H1 (cell line): ENCODE data around the gene ARHGEF12. TPM values are rescaled to one million over a fixed set of nuclear protein-coding genes. Genes with fewer than 3 reads are reported as not detected.

ENCODE experiments used
- CTCF ChIA-PET: fragments of 300-600 bp; sonication (Branson Sonifier 250); formaldehyde crosslinking; loops from one replicate; lab custom pipeline; 2021; ENCODE audit not compliant: partially characterized antibody; lab: Charles Lee
- POLR2A ChIA-PET: fragments of 300-600 bp; sonication (Branson Sonifier 250); formaldehyde crosslinking; loops from one replicate; lab custom pipeline; 2021; ENCODE audit warnings: inconsistent platforms; ENCODE audit not compliant: partially characterized antibody; lab: Charles Lee
- DNase-seq, 2 experiments: peaks; one replicate each; pipeline versions ENCODE4 v3.0.0 to v3.0.0-alpha.2; 2010 to 2022; ENCODE audit warnings: low spot score in 2 of 2, low read depth in 1 of 2, mixed read lengths in 1 of 2
- FAIRE-seq: peaks from 2 replicates; lab custom pipeline; 2011; peaks lifted over from hg19 to GRCh38; lab: Jason Lieb, UNC
- H2AFZ ChIP-seq: 2 replicates; pipeline ENCODE4 v1.8.1; 2012; ENCODE audit warnings: low read length, inconsistent platforms
- H2AK5ac ChIP-seq: 2 replicates; pipeline ENCODE4 v1.6.1; 2013; ENCODE audit warnings: low read depth, low read length
- H2BK120ac ChIP-seq: replicated peaks from 2 replicates; pipeline ENCODE3; 2013; ENCODE audit warnings: low read depth, low read length, inconsistent platforms
- H2BK12ac ChIP-seq: 2 replicates; pipeline ENCODE4 v1.6.1; 2013; ENCODE audit warnings: low read depth, low read length
- H2BK15ac ChIP-seq: 2 replicates; pipeline ENCODE4 v1.6.1; 2013; ENCODE audit warnings: low read length
- H2BK20ac ChIP-seq: 2 replicates; pipeline ENCODE4 v1.6.1; 2013; ENCODE audit warnings: low read length
- H2BK5ac ChIP-seq: 2 replicates; pipeline ENCODE4 v1.6.1; 2013; ENCODE audit warnings: low read depth, low read length
- H3K14ac ChIP-seq: 2 replicates; pipeline ENCODE4 v1.6.1; 2013; ENCODE audit warnings: inconsistent platforms; ENCODE audit not compliant: insufficient read length
- H3K18ac ChIP-seq: 2 replicates; pipeline ENCODE4 v1.6.1; 2013; ENCODE audit warnings: low read length; ENCODE audit errors: extremely low read depth
- H3K23ac ChIP-seq: 2 replicates; pipeline ENCODE4 v1.6.1; 2013; ENCODE audit warnings: inconsistent platforms; ENCODE audit not compliant: insufficient read length
- H3K23me2 ChIP-seq: 2 replicates; pipeline ENCODE4 v1.6.1; 2013; ENCODE audit warnings: low read depth, low read length
- H3K27ac ChIP-seq: 2 replicates; pipeline ENCODE4 v1.6.1; 2011; ENCODE audit warnings: low read depth, low read length, inconsistent platforms
- H3K27me3 ChIP-seq, 4 experiments: replicated peaks in 1 of 4; 1 replicate in 1 of 4; 2 replicates in 3 of 4; pipeline versions ENCODE4 v1.6.1 to v1.8.1; 2011 to 2013; ENCODE audit warnings: low read length in 3 of 4, mild to moderate bottlenecking in 3 of 4, inconsistent platforms in 2 of 4, mixed read lengths in 2 of 4, moderate library complexity in 1 of 4; ENCODE audit not compliant: control insufficient read depth in 3 of 4, insufficient read depth in 3 of 4; ENCODE audit errors: extremely low read depth in 1 of 4
- H3K36me3 ChIP-seq, 4 experiments: 2 replicates each; pipeline versions ENCODE4 v1.6.1 to v1.8.1; 2011 to 2013; ENCODE audit warnings: mild to moderate bottlenecking in 4 of 4, low read length in 3 of 4, moderate library complexity in 2 of 4, control low read depth in 1 of 4, inconsistent platforms in 1 of 4; ENCODE audit not compliant: insufficient read depth in 4 of 4, control insufficient read depth in 2 of 4
- H3K4ac ChIP-seq: replicated peaks from 2 replicates; pipeline ENCODE3; 2013; ENCODE audit warnings: low read length, low read depth, mixed read lengths, inconsistent platforms; ENCODE audit not compliant: insufficient read length
- H3K4me1 ChIP-seq, 4 experiments: replicated peaks in 1 of 4; 1 replicate in 1 of 4; 2 replicates in 3 of 4; pipeline versions ENCODE4 v1.6.1 to v1.8.1; 2011 to 2013; ENCODE audit warnings: low read length in 3 of 4, inconsistent platforms in 2 of 4, mixed read lengths in 1 of 4; ENCODE audit not compliant: insufficient read depth in 4 of 4, control insufficient read depth in 3 of 4
- H3K4me2 ChIP-seq, 2 experiments: 2 replicates each; pipeline versions ENCODE4 v1.6.1 to v1.8.1; 2011 to 2013; ENCODE audit warnings: low read depth in 2 of 2, low read length in 2 of 2, control low read depth in 1 of 2, inconsistent platforms in 1 of 2, mild to moderate bottlenecking in 1 of 2; ENCODE audit not compliant: insufficient read depth in 1 of 2
- H3K4me3 ChIP-seq, 4 experiments: fragments of 200-600, 300-600 bp in 1 of 4; sonication (generic), shearing (Covaris generic), sonication (Bioruptor Twin) in 1 of 4; 2 replicates each; pipeline versions ENCODE4 v1.5.1 to v1.8.1; 2011 to 2016; ENCODE audit warnings: low read length in 4 of 4, low read depth in 3 of 4, control low read depth in 2 of 4, inconsistent platforms in 2 of 4, mild to moderate bottlenecking in 2 of 4, mixed read lengths in 1 of 4, moderate library complexity in 1 of 4; ENCODE audit not compliant: insufficient read depth in 2 of 4; ENCODE audit errors: extremely low read depth in 1 of 4
- H3K56ac ChIP-seq: replicated peaks from 2 replicates; pipeline ENCODE3; 2013; ENCODE audit warnings: low read depth, mild to moderate bottlenecking, mixed read lengths, low read length, inconsistent platforms; ENCODE audit not compliant: insufficient read length
- H3K79me1 ChIP-seq: 2 replicates; pipeline ENCODE4 v1.6.1; 2013; ENCODE audit warnings: low read depth, low read length, control low read depth
- H3K79me2 ChIP-seq, 2 experiments: 2 replicates each; pipeline versions ENCODE4 v1.6.1 to v1.8.1; 2012 to 2013; ENCODE audit warnings: low read length in 2 of 2, mild to moderate bottlenecking in 2 of 2, inconsistent platforms in 1 of 2; ENCODE audit not compliant: insufficient read depth in 2 of 2, control insufficient read depth in 1 of 2
- H3K9ac ChIP-seq, 4 experiments: replicated peaks in 1 of 4; 1 replicate in 1 of 4; 2 replicates in 3 of 4; pipeline versions ENCODE4 v1.6.1 to v1.8.1; 2011 to 2013; ENCODE audit warnings: low read depth in 3 of 4, low read length in 3 of 4, control low read depth in 2 of 4, mild to moderate bottlenecking in 2 of 4, moderate library complexity in 2 of 4, inconsistent platforms in 1 of 4; ENCODE audit errors: extremely low read depth in 1 of 4
- H3K9me3 ChIP-seq, 2 experiments: 2 replicates each; pipeline versions ENCODE4 v1.6.1 to v1.8.1; 2012 to 2013; ENCODE audit warnings: mild to moderate bottlenecking in 2 of 2, moderate library complexity in 2 of 2, control low read depth in 1 of 2, inconsistent platforms in 1 of 2, low read depth in 1 of 2, low read length in 1 of 2, mixed read lengths in 1 of 2; ENCODE audit not compliant: insufficient read depth in 2 of 2
- H4K20me1 ChIP-seq, 2 experiments: replicated peaks in 1 of 2; 2 replicates each; pipeline versions ENCODE3 to v1.8.1; 2011 to 2013; ENCODE audit warnings: inconsistent platforms in 2 of 2, low read length in 2 of 2, mild to moderate bottlenecking in 1 of 2; ENCODE audit not compliant: insufficient read depth in 2 of 2, control insufficient read depth in 1 of 2
- H4K5ac ChIP-seq: 2 replicates; pipeline ENCODE4 v1.6.1; 2013; ENCODE audit warnings: low read length, low read depth, mixed read lengths, inconsistent platforms; ENCODE audit not compliant: insufficient read length
- H4K8ac ChIP-seq: 2 replicates; pipeline ENCODE4 v1.8.0; 2013; ENCODE audit warnings: mild to moderate bottlenecking, moderate library complexity, low read length, inconsistent platforms; ENCODE audit not compliant: insufficient read depth; ENCODE audit errors: extremely low read depth
- H4K91ac ChIP-seq: replicated peaks from 2 replicates; pipeline ENCODE3; 2013; ENCODE audit warnings: low read length, mixed read lengths, inconsistent platforms; ENCODE audit not compliant: insufficient read length
- BACH1 ChIP-seq: IDR thresholded peaks from 2 replicates; pipeline ENCODE4 v1.6.1; 2012; ENCODE audit warnings: low read length, improper control_type of control experiment
- CEBPB ChIP-seq: IDR thresholded peaks from 2 replicates; pipeline ENCODE4 v1.6.1; 2012; ENCODE audit warnings: low read depth, low read length
- CHD1 ChIP-seq: IDR thresholded peaks from 2 replicates; pipeline ENCODE4 v1.6.1; 2012; ENCODE audit warnings: low read depth, low read length, improper control_type of control experiment
- CHD2 ChIP-seq: IDR thresholded peaks from 2 replicates; pipeline ENCODE4 v1.6.1; 2012; ENCODE audit warnings: low read length, improper control_type of control experiment
- CREB1 ChIP-seq: IDR thresholded peaks from 2 replicates; pipeline ENCODE4 v1.6.1; 2012; ENCODE audit warnings: inconsistent platforms
- CTBP2 ChIP-seq: IDR thresholded peaks from 2 replicates; pipeline ENCODE4 v1.7.0; 2011; ENCODE audit warnings: borderline replicate concordance, mild to moderate bottlenecking, moderate library complexity, mixed read lengths, low read length; ENCODE audit not compliant: insufficient read depth, insufficient read length
- EGR1 ChIP-seq: IDR thresholded peaks from 2 replicates; pipeline ENCODE4 v1.6.1; 2011; ENCODE audit warnings: low read depth, low read length, borderline replicate concordance
- GABPA ChIP-seq: IDR thresholded peaks from 2 replicates; pipeline ENCODE4 v1.6.1; 2011; ENCODE audit warnings: mild to moderate bottlenecking, low read length, moderate library complexity, borderline replicate concordance; ENCODE audit not compliant: insufficient read depth
- KDM1A ChIP-seq: fragments of 200-600, 300-600 bp; sonication (generic); IDR thresholded peaks from 2 replicates; pipeline ENCODE4 v1.7.1; 2016; ENCODE audit warnings: mild to moderate bottlenecking, low read length, borderline replicate concordance
- KDM4A ChIP-seq: IDR thresholded peaks from one replicate; pipeline ENCODE4 v1.7.1; 2012; ENCODE audit warnings: low read depth, mild to moderate bottlenecking, moderate library complexity, low read length, inconsistent platforms; ENCODE audit not compliant: severe bottlenecking
- NRF1 ChIP-seq: IDR thresholded peaks from 2 replicates; pipeline ENCODE4 v1.6.1; 2011; ENCODE audit warnings: mild to moderate bottlenecking, low read depth, low read length, improper control_type of control experiment
- POLR2A ChIP-seq, 2 experiments: IDR thresholded peaks; 1 replicate in 1 of 2; 2 replicates in 1 of 2; pipeline ENCODE4 v1.6.1; 2011; ENCODE audit warnings: low read depth in 2 of 2, low read length in 2 of 2, mild to moderate bottlenecking in 2 of 2; ENCODE audit errors: control extremely low read depth in 1 of 2
- POU5F1 ChIP-seq: IDR thresholded peaks from 2 replicates; pipeline ENCODE4 v1.6.1; 2011; ENCODE audit warnings: low read depth, mild to moderate bottlenecking, low read length, moderate library complexity
- SIX5 ChIP-seq: IDR thresholded peaks from 2 replicates; pipeline ENCODE4 v1.6.1; 2011; ENCODE audit warnings: mild to moderate bottlenecking, low read depth, low read length
- SP1 ChIP-seq: IDR thresholded peaks from 2 replicates; pipeline ENCODE4 v1.6.1; 2011; ENCODE audit warnings: low read depth, low read length
- SRF ChIP-seq: IDR thresholded peaks from 2 replicates; pipeline ENCODE4 v1.6.1; 2011; ENCODE audit warnings: mild to moderate bottlenecking, low read depth, low read length, moderate library complexity
- TCF12 ChIP-seq: IDR thresholded peaks from 2 replicates; pipeline ENCODE4 v1.6.1; 2011; ENCODE audit warnings: low read depth, mild to moderate bottlenecking, low read length
- WGBS, 2 experiments: shearing (Covaris generic) in 1 of 2; methylation state at CpG; one replicate each; pipeline versions ENCODE4 v1.1.6 to v1.1.7; 2013 to 2015; ENCODE audit warnings: low lambda C conversion rate in 2 of 2, mixed read lengths in 2 of 2, inconsistent platforms in 1 of 2, low coverage in 1 of 2, missing lambda C conversion rate in 1 of 2; ENCODE audit not compliant: insufficient replicate concordance in 2 of 2, insufficient coverage in 1 of 2, insufficient read length in 1 of 2; ENCODE audit errors: extremely low coverage in 1 of 2, missing lambda C conversion rate in 1 of 2; 5-methylcytosine and 5-hydroxymethylcytosine counted together
- polyA plus RNA-seq, 7 experiments: library from polyadenylated mRNA; depleted of rRNA in 3 of 7; stranded (reverse) in 5 of 7; unstranded in 2 of 7; fragments of >200 nt in 5 of 7; fragments of 200-250 nt in 2 of 7; gene quantifications; 1 replicate in 5 of 7; 2 replicates in 1 of 7; 4 replicates in 1 of 7; pipeline versions ENCODE4 v1.2.1 to v1.2.3, GENCODE V29; 2011 to 2013; ENCODE audit warnings: missing spikeins in 2 of 7, mixed read lengths in 2 of 7
- total RNA-seq: library from RNA; stranded (reverse); fragmentation: NEBNext Ultra II Directional; extraction: Animal tissue kit (Norgen Biotek cat#: 25700); gene quantifications from 2 replicates; pipeline ENCODE4 v1.2.1, GENCODE V29; 2021

The ARHGEF12 gene
- total and polyA plus RNA-seq, 2 of the 8 experiments (the other 6 are each of a cell fraction or from before 2014, with no cell fraction given): 5.1 to 33.7 TPM

DNA sequence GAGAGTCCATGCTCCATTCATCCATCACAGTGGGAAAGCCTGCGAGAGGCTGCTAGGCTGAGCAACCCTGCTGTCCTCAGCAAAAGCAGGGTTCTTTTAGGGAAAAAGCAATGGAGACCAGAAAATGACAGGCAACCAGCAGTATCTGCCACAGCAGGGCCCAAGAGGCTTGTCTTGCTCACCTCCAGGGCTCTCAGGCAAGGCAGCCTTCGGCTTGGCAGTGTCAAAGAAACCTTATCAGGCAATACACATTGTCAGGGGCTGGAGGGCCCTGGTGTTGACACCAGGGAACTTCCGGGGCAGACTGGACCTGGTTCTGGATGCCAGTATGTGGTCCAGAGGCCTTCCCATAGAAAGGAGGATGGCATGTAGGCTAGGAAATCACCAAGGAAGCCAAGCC lies 21.4 kb upstream of the ARHGEF12 start:
- ChIA-PET POLR2A (interaction anchor here (0.7 to 0.8 kb wide), 2 partner anchors 10 to 78 kb away, joined by 3 to 4 read pairs; partner anchors contain the start of gene TLCD5), CTCF (interaction anchor here (1.2 to 31.5 kb wide), 4 partner anchors 14 to 199 kb away, joined by 3 to 1412 read pairs (median 46); partner anchors contain the start of gene POU2F3)
- Histone ChIP-seq H3K27ac (no peak overlapping the region), H2AK5ac (no peak overlapping the region), H4K91ac (no peak overlapping the region), H2BK5ac (no peak overlapping the region), H3K4ac (no peak overlapping the region), H4K8ac (no peak overlapping the region; the same call in 1 of the 2 replicates), H3K9ac (no peak overlapping the region), H3K36me3 (no peaks in the 10 kb centered on the region), H3K4me1 (peaks cover 0 to 7% (median 6%) of the 10 kb centered on the region in 4 experiments), H4K20me1 (no peaks in the 10 kb centered on the region), H3K9me3 (no peaks in the 10 kb centered on the region), H2BK20ac (no peak overlapping the region), H2BK12ac (no peak overlapping the region), H2BK15ac (no peak overlapping the region), H3K79me1 (no peaks in the 10 kb centered on the region), H3K27me3 (no peaks in the 10 kb centered on the region; a peak in 1 of 7 replicates), H3K23me2 (no peaks in the 10 kb centered on the region), H3K56ac (no peak overlapping the region), H3K23ac (no peak overlapping the region), H3K14ac (no peak overlapping the region), H3K4me3 (no peak overlapping the region), H2AFZ (no peak overlapping the region), H2BK120ac (no peak overlapping the region), H3K79me2 (no peaks in the 10 kb centered on the region), H4K5ac (no peak overlapping the region), H3K4me2 (no peak overlapping the region; a peak in 1 of 4 replicates), H3K18ac (no peak overlapping the region; the same call in 1 of the 2 replicates)
- WGBS, 2 experiments: 94% methylated on average over 3 of the region's 3 CpGs; no CpG with 5 or more reads in 1 of the 2 experiments
- no peak for DNase-seq
- no peak for FAIRE-seq
- TF ChIP-seq KDM4A (no peak), NRF1 (no peak), POLR2A (IDR thresholded peaks at IDR 0.05; ENCODE audit: control extremely low read depth in 1 of 2, low read depth in 2 of 2, low read length in 2 of 2) (no peak), BACH1 (no peak), CHD1 (no peak), SRF (no peak), CHD2 (no peak), KDM1A (no peak), CEBPB (no peak), SP1 (no peak), CREB1 (no peak), TCF12 (no peak), GABPA (no peak), CTBP2 (no peak), SIX5 (no peak), POU5F1 (no peak), EGR1 (no peak)
